ENCODE data around the gene ADARB2. TPM values are rescaled to one million over a fixed set of nuclear protein-coding genes. Genes with fewer than 3 reads are reported as not detected.

Gene ADARB2
- total RNA-seq, 4 donors from 2014 or later, result 1.3 to 5.4 (median 1.8) TPM

GRCh38 chr10:1712314-1712713, 25.0 kb downstream of the ADARB2 start:
- Histone ChIP-seq H3K36me3 (no peaks in the 10 kb centered on the region), H3K27ac (no peak overlapping the region), H3K4me3 (no peak overlapping the region), H3K4me1 (no peaks in the 10 kb centered on the region), H3K27me3 (peaks cover 46% of the 10 kb centered on the region), H3K9me3 (no peaks in the 10 kb centered on the region)
- no peak for TF ChIP-seq EP300 (IDR thresholded peaks at IDR 0.05)
- TF ChIP-seq POLR2A (IDR thresholded peaks at IDR 0.05), result no peak
- no peak for TF ChIP-seq CTCF (IDR thresholded peaks at IDR 0.05)
- no peak for TF ChIP-seq POLR2AphosphoS5 (IDR thresholded peaks at IDR 0.05)
- no peak for ATAC-seq
- WGBS, 2 donors (ENCODE audit: low coverage in 1 of 2), result 68 to 80% methylated on average over 1 to 2 of the region's 7 CpGs

- no peak overlapping the region for H3K4me3 ChIP-seq
- TF ChIP-seq CTCF (IDR thresholded peaks at IDR 0.05) (no peak), POLR2AphosphoS5 (IDR thresholded peaks at IDR 0.05) (no peak), EP300 (IDR thresholded peaks at IDR 0.05) (no peak), POLR2A (IDR thresholded peaks at IDR 0.05) (no peak)
- no peak overlapping the region for H3K27ac ChIP-seq
- H3K36me3 ChIP-seq, result no peaks in the 10 kb centered on the region
- peaks cover 36% of the 10 kb centered on the region for H3K27me3 ChIP-seq
- H3K9me3 ChIP-seq, result no peaks in the 10 kb centered on the region
- H3K4me1 ChIP-seq, result no peaks in the 10 kb centered on the region
- no peak for ATAC-seq
- 24 to 30% methylated on average over 2 of the region's 2 CpGs for WGBS, 2 donors (ENCODE audit: low coverage in 1 of 2)
Measured at GRCh38 chr10:1709161-1709560, 28.2 kb downstream of the ADARB2 start.

GRCh38 chr10:1708746-1709145, 28.6 kb downstream of the ADARB2 start:
- Histone ChIP-seq H3K9me3 (no peaks in the 10 kb centered on the region), H3K27me3 (peaks cover 37% of the 10 kb centered on the region), H3K27ac (no peak overlapping the region), H3K4me1 (no peaks in the 10 kb centered on the region), H3K36me3 (no peaks in the 10 kb centered on the region), H3K4me3 (no peak overlapping the region)
- no peak for TF ChIP-seq EP300 (IDR thresholded peaks at IDR 0.05)
- no peak for TF ChIP-seq POLR2AphosphoS5 (IDR thresholded peaks at IDR 0.05)
- no peak for TF ChIP-seq CTCF (IDR thresholded peaks at IDR 0.05)
- TF ChIP-seq POLR2A (IDR thresholded peaks at IDR 0.05), result no peak
- no peak for ATAC-seq
- WGBS, 2 donors (ENCODE audit: low coverage in 1 of 2), result 24 to 51% methylated on average over 3 to 7 of the region's 7 CpGs

DNA sequence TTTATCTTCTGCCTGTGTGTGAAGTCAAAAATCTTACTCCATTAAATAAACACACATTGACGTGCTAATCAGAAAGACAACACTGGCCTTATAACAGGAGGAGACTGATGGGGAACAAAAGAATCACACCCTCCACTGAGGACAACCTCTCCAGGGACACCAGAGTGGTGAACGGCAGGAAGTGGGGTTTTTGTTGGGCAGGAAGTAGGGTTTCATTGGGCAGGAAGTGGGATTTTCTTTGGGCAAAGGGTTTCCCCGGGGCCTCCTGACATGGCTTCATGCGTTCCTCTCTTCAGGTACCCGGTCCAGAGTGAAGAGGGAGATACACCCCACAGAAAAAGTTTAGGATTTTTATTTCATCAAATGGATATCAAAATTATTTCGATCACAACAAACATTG, 30.6 kb downstream of the ADARB2 start:
- WGBS, 2 donors (ENCODE audit: low coverage in 1 of 2), result 18 to 58% methylated on average over 5 of the region's 6 CpGs
- H3K4me3 ChIP-seq, result no peak overlapping the region
- H3K36me3 ChIP-seq, result no peaks in the 10 kb centered on the region
- no peak overlapping the region for H3K27ac ChIP-seq
- TF ChIP-seq POLR2AphosphoS5 (IDR thresholded peaks at IDR 0.05) (no peak), CTCF (IDR thresholded peaks at IDR 0.05) (no peak)
- no peaks in the 10 kb centered on the region for H3K9me3 ChIP-seq
- H3K4me1 ChIP-seq, result no peaks in the 10 kb centered on the region
- no peak for ATAC-seq
- H3K27me3 ChIP-seq, result peaks cover 45% of the 10 kb centered on the region

GRCh38 chr10:1706256-1706655, 31.1 kb downstream of the ADARB2 start:
- Histone ChIP-seq H3K9me3 (no peaks in the 10 kb centered on the region), H3K4me3 (no peak overlapping the region), H3K27ac (no peak overlapping the region), H3K36me3 (no peaks in the 10 kb centered on the region), H3K4me1 (no peaks in the 10 kb centered on the region), H3K27me3 (peaks cover 46% of the 10 kb centered on the region)
- WGBS, 2 donors (ENCODE audit: low coverage in 1 of 2), result 74 to 94% methylated on average over 2 of the region's 3 CpGs
- no peak for TF ChIP-seq CTCF (IDR thresholded peaks at IDR 0.05)
- TF ChIP-seq POLR2AphosphoS5 (IDR thresholded peaks at IDR 0.05), result no peak
- TF ChIP-seq POLR2A (IDR thresholded peaks at IDR 0.05), result no peak
- no peak for ATAC-seq
